RPMI8226 (cell line): Measurements from ENCODE around the gene UBQLNL.

ENCODE experiments used
- DNase-seq: peaks from one replicate; pipeline ENCODE4 v3.0.0-alpha.2; 2015

The UBQLNL gene

DNA sequence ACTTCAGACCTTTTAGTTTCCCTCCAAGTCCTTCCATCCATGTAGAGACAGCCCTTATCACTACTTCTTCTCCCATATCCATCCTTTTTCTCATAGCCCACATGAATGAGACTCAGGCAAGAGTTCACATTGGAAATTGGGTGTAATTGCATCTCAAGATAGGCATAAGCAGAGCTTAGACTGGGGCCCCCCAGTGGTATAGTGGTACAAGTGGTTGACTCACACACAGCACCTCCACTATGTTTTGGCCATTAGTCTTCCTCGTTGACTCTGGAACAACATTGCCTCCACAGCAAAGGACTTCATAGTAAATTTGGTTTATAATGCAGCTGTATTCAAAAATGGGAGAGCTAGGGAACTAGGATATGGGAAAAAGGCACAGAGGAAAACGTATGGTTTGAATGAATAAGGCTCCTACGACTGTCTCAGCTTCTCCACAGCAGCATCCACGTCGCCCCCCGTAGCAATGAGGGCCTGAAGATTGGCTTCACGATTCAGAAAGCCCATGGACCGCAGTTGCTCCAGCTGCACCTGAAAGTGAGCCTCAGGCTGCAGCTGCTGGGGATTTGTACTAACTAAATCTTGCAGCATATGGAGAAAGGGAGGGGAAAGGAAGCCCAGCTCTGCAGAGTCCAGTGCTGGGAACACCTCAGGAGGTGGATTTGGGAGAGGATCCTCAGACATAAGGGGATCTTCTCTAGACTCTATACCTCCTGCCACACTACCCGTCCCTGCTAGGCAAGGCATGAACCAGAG is 9.1 kb downstream of the UBQLNL start:
- no peak for DNase-seq

DNA sequence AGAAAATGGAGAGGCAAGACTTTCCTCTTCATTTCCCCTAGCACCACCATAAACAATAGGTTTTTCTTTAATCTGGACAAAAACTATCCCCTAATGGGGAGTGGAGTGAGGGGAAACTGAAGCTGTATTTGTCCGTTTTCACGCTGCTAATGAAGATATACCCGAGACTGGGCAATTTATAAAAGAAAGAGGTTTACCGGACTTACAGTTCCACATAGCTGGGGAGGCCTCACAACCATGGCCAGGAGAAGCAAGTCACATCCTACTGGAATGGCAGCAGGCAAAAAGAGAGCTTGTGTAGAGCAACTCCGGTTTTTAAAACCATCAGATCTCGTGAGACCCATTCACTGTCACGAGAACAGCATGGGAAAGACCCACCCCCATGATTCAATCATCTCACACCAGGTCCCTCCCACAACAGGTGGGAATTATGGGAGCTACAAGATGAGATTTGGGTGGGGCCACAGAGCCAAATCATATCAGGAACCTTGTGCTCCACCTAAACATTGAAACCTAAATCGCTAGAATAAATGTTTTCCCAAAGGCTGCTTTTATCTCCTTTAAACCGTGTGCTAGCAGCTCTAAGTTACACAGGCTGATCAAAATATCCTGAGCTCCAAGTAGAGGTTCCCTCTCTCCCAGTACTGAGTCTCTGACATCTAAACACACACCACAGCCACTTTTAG is 11.0 kb downstream of the UBQLNL start:
- DNase-seq, result no peak

DNA sequence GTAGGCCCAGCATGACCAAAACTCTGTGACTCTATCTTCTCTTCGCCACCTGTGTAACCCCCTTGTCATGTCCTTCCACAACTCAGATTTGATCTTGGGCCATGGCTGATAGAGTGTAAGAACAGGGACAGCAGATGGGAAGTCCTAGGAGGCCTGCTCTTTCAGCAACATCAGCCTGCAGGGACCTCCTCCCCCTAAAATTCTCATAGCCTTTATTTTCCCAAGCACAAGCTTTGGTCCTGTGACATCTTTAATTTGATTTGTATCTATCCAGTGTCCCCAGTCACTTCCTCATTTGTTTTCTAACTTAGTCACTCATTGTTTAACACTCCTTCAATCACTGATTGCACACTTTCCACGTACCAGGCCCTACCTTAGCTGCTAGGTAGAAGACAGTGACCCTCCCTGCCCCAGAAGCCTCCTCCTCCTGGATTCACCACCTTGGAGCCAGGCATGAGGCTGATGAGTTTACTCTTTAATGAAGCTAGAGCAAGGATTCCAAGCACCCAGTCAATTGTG is 12.0 kb downstream of the UBQLNL start:
- DNase-seq, result no peak

DNA sequence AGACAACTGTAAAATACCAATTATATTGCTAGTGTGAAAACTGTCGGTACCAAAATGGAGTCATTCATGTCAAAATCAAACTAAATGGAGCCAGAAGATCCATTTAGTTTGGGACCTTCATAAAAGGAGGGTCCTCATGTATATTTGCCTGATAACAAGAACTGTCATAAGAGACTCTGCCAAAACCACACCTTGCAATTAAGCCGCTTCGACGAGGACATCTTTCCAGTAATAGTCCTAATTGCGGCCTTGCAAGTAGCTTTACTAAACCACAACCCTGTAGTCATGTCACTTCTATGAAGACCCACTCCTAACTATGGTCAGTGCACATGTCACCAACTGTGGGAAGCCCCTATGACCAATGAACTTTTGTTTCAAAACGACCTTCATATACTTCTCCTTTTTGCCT is 16.1 kb downstream of the UBQLNL start:
- DNase-seq, result no peak

DNA sequence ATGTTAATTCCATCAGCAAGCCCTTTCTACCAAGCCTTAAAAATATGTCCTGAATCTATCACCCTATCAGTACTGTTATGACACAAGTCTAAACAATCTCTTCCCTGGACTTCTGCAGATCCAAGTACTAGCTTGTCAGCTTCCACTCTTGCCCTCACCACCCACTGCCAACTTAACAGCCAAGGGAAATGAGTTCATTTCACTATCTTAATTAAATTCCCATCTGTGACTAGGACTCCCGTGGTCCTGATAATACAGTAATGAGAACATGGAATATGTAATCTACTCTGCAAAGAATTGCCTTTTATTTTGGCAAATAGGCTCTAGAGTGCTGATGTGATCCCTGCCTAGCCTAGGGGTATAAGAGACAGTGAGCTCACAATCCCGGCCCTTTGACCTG is 16.8 kb downstream of the UBQLNL start:
- no peak for DNase-seq

DNA sequence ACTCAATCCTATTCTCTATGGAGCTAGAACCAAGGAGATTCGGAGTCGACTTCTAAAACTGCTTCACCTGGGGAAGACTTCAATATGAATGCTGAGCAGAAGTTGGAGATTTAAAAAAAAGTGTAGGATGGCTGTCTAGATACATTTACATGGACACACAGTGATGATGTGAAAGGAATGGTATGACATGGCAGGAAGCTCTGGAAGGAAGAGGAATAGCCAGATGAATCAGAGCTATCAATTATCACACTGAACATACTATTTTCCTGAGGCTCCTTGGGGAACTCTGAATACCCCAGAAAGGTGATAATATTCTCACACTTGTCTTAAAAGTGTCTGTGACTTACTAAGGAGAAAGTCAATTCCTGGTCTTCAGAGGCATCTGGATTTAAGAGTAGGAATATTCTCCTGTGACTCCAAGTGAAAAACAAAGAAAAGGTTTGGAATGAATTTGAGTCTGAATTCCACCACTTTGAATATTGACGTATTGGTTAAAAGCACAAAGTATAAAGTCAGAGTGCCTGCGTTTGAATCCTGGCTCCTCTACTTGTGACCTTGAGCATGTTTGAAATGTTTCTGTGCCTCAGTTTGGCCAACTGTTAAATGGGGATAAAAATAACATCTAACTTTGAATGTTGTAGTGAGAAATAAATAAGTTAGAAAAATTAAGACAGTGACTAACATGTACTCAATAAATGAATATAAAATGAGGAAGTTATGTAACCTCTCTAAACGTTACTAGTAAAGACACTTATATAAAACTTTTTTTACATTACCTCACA is 26.7 kb downstream of the UBQLNL start:
- no peak for DNase-seq

DNA sequence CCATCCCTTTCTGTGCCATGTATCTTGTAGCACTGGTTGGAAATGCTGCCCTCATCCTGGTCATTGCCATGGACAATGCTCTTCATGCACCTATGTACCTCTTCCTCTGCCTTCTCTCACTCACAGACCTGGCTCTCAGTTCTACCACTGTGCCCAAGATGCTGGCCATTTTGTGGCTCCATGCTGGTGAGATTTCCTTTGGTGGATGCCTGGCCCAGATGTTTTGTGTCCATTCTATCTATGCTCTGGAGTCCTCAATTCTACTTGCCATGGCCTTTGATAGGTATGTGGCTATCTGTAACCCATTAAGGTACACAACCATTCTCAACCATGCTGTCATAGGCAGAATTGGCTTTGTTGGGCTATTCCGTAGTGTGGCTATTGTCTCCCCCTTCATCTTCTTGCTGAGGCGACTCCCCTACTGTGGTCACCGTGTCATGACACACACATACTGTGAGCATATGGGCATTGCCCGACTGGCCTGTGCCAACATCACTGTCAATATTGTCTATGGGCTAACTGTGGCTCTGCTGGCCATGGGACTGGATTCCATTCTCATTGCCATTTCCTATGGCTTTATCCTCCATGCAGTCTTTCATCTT is 27.6 kb downstream of the UBQLNL start:
- DNase-seq, result no peak

DNA sequence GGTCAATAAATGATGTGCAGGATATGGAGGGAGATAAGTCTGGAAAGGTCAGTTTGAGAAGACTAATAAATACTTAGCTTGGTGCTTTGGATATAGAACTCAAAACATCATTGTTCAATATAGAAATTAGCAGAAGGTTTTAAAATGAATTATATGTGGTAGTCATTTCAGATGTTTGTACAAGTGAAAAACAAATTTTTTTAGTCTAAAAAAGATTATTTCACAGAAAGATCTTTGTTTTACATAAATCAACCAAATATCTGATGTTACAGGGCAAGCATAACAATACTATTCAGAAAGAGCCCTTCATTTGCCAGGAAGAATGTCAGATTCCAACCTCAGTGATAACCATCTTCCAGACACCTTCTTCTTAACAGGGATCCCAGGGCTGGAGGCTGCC is 28.1 kb downstream of the UBQLNL start, which contains the start of gene OR52D1:
OR52D1 (plus strand) TSS at position 301 of the 400 bp plus-strand sequence; CDS start at position 323, 22 bp downstream.
- no peak for DNase-seq

DNA sequence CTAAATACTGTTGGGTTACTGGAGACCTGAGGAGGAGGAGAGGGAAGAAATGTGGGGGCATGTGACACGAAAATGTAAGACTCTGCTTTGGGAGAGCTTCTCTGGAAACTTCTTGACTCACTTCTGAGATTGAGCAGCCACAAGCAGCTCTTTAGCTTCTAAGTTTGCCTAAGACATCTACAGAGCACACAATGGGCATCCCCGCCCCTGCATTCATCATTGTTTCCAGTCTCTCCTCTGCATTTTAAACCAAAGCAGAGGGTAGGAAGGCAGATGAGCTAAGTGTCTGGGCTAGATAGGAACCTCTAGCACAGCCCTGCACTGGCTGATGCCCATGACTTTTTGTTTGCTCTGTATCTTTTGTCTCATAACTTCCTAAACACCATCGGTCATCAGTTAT is 30.1 kb downstream of the UBQLNL start:
- no peak for DNase-seq

DNA sequence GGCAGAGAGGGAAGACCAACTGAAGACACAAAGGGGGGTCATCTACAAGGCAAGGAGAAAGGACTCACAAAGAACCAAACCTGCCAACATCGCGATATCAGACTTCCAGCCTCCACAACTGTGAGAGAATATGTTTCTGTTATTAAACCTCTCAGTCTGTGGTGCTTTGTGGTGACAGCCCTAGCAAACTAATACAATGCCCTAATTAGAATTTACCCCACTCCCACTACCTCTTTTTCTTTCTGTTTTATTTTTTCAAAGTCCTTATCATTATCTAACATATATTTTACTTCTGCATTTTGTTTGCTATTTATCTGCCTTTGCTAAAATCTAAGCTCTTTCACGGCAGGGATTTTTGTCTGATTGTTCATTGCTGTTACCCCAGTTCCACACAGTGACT is 30.5 kb downstream of the UBQLNL start:
- DNase-seq, result no peak

DNA sequence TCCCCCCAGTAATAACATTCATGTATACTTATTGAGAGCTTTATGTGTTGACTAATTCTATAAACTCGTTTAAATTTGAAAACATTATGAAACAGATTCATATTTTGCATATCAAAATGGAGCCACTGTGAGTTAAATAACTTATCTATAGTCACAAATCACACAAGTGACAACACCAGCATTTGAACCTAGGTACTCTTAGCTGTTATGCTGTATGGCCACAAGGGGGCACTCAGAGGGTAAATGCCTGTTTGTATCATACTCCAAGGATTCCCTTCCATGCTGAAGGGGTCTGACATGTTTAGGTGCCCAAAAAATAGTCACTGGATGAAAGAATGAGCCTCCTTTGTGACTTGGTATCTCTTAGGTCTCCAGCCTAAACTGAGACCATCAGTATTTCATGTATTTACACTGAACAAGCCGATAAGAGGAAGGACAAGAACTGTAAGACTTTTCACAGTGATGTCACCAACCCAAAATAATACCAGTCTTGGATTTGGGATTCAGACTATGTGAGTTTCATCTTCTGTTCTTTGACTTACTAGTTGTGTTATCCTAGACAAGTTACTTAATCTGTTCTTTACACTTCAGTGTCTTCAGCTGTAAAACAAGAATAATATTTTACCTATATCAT is 40.2 kb downstream of the UBQLNL start:
- peak; percentile 14 for DNase-seq

DNA sequence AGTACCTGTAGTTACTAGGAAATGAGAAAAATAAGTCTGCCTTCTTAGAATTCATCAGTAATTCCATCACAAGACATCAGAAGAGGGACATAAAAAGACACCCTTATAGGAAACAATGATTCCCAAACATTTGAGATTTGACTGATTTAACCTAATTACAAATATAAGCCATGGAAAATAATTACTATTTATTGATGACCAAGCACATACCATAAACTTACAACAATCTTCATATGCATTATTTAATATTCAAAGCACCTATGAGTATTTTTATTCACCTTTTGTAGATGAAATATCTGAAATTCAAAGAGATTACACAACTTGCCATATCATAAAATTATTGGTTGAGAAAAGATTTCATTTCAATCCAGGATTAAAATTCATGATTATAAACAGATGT is 42.6 kb downstream of the UBQLNL start:
- DNase-seq, result no peak

DNA sequence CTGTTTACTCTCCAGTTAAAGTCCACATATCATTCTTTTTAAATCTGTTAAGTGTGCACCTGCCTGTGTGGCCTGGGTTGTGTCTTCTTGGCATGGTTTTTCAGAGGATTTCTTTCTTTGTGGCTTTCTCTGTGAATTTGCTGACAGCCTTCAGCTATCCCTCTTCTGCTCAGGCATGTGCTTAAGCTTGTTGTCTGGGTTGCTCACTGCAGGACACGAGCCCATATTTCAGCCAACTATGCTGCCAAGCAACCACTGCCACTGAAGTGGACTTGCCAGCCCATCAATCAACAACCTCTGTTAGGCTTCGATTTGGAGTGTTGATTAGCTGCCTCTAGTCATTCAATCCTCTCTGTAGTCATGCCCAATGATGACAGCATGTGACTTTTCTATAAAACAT is 49.0 kb downstream of the UBQLNL start:
- no peak for DNase-seq
